ENCODE results near the gene KRT84.

KRT84 gene

GRCh38 chr12:52385226-52385702 lies at the start of gene KRT84:
TSS of gene KRT84 (minus strand) at chr12:52385652. CDS start at chr12:52385585, 67 bp downstream.
- DNase-seq (ENCODE audit: low read depth), result no peak
- TF ChIP-seq CTCF (conservative IDR thresholded peaks at IDR 0.05; ENCODE audit: low read depth, low read length), result no peak

GRCh38 chr12:52434760-52435530 lies 49.5 kb upstream of the KRT84 start:
- no peak for DNase-seq (ENCODE audit: low read depth)
- TF ChIP-seq CTCF (conservative IDR thresholded peaks at IDR 0.05; ENCODE audit: low read depth, low read length), result no peak
- H3K4me3 ChIP-seq (ENCODE audit: low read depth, low read length), result no peak overlapping the region

More at GRCh38 chr12:52385226-52385702, at the start of gene KRT84:
- no peak within 1 kb of the TSS for H3K4me3 ChIP-seq (ENCODE audit: low read depth, low read length)

- TF ChIP-seq CTCF (conservative IDR thresholded peaks at IDR 0.05; ENCODE audit: low read depth, low read length), result no peak
- no peak within 1 kb of the TSS for H3K4me3 ChIP-seq (ENCODE audit: low read depth, low read length)
- DNase-seq (ENCODE audit: low read depth), result no peak
Measured at GRCh38 chr12:52434081-52434733, 48.8 kb upstream of the KRT84 start, which contains the start of gene KRT75. TSS of gene KRT75 (minus strand) at chr12:52434371. CDS start at chr12:52434304, 67 bp downstream.

- TF ChIP-seq CTCF (conservative IDR thresholded peaks at IDR 0.05; ENCODE audit: low read depth, low read length), result no peak
- no peak overlapping the region for H3K4me3 ChIP-seq (ENCODE audit: low read depth, low read length)
- no peak for DNase-seq (ENCODE audit: low read depth)
Measured at GRCh38 chr12:52433501-52434080, 48.1 kb upstream of the KRT84 start.

GRCh38 chr12:52432559-52433207 lies 47.2 kb upstream of the KRT84 start:
- no peak for DNase-seq (ENCODE audit: low read depth)
- TF ChIP-seq CTCF (conservative IDR thresholded peaks at IDR 0.05; ENCODE audit: low read depth, low read length), result no peak
- H3K4me3 ChIP-seq (ENCODE audit: low read depth, low read length), result no peak overlapping the region

- H3K4me3 ChIP-seq (ENCODE audit: low read depth, low read length), result no peak overlapping the region
- DNase-seq (ENCODE audit: low read depth), result no peak
- no peak for TF ChIP-seq CTCF (conservative IDR thresholded peaks at IDR 0.05; ENCODE audit: low read depth, low read length)
Measured at GRCh38 chr12:52428121-52428520, 42.7 kb upstream of the KRT84 start.
